Measurements from ENCODE around the gene CYB561.

Gene CYB561

DNA sequence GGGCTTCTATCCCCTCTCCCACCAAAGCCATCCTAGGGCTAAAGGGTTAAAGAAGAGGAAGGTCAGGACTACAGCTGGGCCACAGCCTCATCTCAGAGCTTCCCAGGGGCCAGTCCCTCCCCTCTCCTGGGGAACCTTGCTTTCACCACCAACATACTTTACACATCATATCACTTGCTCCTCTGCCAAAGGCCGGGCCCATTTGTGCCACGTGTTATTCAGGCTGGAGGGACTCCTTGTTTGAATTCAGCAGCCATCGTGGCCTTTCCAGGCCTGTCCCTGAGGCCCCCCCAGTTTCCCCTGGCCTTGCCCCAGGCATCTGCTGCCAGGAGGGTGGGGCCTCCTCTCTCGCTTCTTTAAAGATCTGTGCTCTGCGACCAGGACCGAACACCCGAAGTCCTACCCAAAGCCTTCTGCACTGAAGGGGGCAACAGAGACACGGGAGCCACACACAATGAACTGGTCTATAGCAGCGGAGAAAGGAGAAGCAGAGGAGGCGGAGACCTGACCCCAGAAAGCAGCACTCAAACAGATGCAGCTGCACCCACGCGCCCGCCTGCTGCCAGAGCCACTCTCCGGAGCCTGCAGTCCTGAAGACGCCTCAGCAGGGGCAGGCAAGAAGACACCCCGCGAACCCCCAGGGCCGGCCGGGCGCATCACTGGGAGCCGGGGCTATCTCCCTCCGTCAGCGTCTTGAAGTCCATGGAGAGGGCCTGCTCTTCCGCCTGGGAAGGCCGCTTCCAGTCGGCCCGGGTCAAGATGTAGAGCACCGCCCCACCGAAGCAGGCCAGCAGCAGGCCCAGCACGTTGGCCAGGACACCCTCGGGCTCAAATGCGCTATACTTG, 12.1 kb downstream of the CYB561 start:
- no peak for DNase-seq (ENCODE audit: low spot score)

DNA sequence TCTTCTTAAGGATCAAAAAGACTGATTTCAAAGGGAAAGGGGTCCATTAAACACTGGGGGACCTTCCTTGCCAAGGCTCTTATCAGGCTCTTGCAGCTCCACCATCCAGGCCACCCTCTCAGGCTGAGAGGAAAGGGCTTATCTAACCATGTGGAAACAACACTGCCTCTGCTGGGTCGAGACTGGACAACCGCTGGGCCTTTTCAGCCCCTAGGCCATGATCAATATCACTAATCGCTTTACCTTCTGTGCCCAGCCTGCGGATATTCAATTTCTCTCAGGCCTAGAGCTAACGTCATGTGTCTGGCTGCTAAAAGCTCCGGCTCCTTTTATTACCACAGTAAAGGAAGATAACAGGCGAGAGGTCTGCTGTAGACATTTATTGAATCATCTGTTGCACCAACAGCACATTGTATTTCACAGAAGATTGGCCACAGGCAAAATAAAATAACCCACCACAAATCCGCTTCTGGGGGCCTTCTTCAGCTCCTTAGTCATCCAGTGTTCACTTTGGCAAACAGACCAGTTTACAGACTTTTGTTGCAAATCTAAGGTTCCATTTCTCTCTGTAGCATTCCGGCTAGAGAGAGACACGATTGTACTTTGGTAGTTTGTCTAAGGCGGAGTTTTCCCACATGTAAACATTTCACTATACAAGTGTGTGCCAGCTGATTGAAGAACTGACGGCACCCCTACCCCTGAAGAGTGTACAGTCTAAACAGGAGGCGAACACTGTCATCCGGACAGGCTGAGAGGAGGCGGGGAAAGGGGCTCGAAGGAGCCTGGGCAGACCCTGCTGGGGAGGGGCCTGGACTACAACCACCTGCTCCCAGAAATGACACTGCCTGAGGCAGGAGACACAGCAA, 13.9 kb downstream of the CYB561 start:
- no peak for DNase-seq (ENCODE audit: low spot score)

DNA sequence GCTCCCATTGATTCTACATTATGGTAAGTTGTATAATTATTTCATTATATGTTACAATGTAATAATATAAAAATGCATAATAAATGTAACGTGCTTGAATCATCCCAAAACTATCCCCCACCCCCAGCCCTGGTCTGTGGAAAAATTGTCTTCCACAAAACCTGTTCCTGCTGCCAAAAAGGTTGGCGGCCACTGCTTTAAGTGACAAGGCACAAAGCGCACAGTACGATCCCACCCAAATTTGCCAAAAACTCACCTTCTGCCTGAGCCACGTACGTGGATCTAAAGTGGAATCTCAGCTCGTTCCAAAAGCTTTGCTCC, 14.5 kb downstream of the CYB561 start:
- no peak for DNase-seq (ENCODE audit: low spot score)

DNA sequence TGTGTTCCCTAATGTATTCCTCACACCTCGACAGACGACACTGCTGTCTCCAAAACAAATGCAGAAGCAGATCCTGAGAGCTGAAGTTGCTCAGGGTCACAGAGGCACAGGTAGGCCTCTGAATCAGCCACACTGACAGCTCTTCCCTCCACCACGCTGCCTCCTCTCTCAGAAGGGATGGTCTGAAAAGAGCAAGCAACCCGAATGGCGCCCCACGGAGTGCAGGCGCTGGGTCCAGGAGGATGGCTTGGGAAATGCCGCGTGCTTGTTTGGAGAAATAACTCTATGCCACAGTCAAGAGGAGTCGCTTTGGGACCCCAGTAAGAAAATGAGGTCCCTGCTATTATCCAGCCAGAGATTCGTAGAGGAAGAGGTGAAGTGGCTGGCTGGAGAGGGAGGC, 15.9 kb downstream of the CYB561 start:
- no peak for DNase-seq (ENCODE audit: low spot score)

GRCh38 chr17:63429766-63430165, 16.3 kb downstream of the CYB561 start:
- DNase-seq (ENCODE audit: low spot score), result no peak

DNA sequence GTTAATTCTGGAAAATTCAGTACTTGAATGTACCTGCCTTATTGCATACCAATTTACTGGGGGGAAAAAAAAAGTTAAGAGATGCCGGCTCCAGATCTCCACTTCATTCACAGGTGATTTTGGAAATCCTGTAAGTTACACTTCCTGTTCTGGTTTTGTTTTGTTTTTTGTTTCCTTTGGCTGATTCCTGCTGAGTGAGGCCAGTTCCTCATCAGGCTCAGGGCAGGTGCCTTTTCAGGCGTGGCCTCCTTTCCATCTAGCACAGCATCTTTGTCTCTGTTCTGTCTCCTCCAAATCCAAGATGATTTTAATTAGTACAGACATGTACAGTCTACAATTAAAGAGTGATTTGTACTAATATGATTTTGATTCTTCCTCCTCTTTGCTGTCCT, 19.2 kb downstream of the CYB561 start:
- DNase-seq (ENCODE audit: low spot score), result no peak

GRCh38 chr17:63426041-63426916, 19.8 kb downstream of the CYB561 start:
- DNase-seq (ENCODE audit: low spot score), result no peak

- peak; percentile 74 for DNase-seq (ENCODE audit: low spot score)
Measured at GRCh38 chr17:63425483-63425882, 20.6 kb downstream of the CYB561 start.

DNA sequence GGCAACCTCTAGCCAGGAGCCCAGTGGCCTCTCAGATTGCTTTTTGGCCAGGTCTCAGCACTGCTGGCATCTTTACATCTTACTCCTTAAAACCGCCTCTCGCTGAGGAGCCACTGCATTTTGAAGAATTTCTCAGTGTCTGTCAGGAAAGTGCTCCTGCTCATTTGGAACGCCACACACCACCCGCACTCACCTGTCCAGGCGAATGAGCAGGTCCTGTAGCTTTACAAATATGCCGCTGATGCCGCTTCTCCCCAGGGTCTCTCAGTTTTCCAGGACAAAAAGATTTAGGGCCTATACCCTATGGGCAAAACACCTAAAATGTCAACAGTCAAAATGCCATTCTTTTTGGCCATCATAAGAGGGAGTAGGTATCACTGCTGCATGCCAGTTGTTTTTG, 22.1 kb downstream of the CYB561 start:
- DNase-seq (ENCODE audit: low spot score), result no peak

DNA sequence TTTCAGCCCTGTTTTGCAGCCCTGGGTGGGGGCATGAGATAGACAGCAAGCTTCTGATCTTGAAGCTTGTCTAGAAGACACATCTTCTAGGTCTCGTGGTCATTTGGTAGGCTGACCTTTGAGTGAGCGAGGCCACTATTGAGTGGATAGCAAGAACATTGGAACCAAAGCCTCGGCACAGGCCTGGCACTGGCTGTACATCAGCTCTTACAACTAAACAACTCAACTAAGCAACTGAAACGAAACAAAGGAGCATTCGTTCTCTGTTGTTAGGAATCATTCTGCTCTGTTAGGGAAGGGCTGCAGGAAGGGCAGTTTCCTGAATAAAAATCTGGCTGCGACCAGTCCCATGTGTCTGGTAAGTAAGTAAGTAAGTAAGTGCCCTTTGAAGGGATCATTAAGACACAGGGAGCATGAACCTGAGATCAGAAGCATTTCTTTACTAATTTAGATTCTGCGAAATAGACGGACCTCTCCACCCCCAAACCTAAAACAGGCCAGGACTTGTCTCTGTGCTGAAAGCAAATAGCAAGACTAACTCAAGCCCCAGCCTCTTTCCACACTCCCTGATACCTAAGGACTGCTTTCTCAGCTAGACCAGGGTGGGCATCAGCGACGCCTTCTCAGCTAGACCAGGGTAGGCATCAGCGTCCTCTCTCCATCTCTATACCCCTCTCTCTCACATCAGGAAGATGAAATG, 22.7 kb downstream of the CYB561 start:
- peak; percentile 19 for DNase-seq (ENCODE audit: low spot score)

DNA sequence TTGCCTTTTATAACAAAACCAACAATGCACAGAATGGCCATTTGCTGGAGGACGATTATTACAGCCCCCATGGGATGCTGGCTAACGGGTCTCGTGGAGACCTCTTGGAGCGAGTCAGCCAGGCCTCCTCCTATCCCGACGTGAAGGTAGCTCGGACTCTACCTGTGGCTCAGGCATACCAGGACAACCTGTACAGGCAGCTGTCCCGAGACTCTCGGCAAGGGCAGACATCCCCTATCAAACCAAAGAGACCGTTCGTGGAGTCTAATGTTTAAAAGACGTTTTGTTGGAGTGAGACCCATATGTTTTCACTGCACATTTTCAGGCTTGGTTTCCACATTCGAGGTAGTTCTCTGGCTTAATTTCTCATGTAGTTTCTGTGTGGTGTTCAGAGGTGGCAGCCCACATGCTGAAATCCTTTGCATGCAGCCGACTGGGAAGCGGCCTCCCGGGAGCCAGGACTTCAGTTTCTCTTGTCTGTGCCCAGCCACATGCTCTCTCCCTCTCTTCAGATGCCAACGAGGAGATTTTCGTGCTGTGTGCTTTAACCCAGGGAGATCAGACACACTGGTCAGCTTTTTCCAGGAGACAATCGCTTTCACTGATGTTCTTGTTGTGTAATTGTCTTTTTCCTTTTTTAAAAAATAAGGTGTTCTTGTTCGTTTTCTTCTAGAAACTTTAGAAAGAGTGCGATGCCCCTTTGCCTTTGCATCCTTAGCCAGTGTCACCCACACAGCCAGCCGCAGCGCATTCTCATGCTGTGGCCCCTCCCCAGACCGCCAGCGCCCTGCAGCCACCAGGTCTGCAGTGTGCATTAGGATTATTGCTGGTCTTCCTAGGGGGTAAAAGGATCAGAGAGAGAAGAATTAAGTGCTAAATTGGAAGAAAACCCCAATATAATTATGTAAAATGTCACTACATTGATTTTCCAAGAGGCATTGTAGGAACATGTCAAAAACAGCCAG, 24.1 kb downstream of the CYB561 start:
- no peak for DNase-seq (ENCODE audit: low spot score)

DNA sequence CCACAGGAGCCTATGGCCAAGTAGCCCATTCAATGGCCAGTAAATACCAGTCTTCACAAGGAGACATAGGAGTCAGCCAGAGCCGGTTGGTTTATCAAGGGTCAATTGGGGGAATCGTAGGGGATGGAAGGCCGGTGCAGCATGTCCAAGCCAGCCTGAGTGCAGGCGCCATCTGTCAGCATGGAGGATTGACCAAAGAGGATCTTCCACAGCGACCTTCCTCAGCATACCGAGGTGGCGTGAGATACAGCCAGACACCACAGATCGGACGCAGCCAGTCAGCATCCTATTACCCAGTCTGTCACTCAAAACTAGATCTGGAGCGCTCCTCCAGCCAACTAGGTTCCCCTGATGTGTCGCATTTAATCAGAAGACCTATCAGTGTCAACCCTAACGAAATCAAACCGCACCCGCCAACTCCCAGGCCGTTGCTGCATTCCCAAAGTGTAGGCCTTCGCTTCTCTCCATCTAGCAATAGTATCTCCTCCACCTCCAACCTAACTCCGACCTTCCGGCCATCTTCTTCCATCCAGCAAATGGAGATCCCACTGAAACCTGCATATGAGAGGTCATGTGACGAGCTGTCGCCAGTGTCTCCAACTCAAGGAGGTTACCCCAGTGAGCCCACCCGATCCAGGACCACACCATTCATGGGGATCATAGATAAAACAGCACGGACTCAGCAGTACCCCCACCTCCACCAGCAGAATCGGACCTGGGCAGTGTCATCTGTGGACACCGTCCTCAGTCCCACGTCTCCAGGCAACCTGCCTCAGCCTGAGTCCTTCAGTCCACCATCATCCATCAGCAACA, 25.0 kb downstream of the CYB561 start:
- no peak for DNase-seq (ENCODE audit: low spot score)

DNA sequence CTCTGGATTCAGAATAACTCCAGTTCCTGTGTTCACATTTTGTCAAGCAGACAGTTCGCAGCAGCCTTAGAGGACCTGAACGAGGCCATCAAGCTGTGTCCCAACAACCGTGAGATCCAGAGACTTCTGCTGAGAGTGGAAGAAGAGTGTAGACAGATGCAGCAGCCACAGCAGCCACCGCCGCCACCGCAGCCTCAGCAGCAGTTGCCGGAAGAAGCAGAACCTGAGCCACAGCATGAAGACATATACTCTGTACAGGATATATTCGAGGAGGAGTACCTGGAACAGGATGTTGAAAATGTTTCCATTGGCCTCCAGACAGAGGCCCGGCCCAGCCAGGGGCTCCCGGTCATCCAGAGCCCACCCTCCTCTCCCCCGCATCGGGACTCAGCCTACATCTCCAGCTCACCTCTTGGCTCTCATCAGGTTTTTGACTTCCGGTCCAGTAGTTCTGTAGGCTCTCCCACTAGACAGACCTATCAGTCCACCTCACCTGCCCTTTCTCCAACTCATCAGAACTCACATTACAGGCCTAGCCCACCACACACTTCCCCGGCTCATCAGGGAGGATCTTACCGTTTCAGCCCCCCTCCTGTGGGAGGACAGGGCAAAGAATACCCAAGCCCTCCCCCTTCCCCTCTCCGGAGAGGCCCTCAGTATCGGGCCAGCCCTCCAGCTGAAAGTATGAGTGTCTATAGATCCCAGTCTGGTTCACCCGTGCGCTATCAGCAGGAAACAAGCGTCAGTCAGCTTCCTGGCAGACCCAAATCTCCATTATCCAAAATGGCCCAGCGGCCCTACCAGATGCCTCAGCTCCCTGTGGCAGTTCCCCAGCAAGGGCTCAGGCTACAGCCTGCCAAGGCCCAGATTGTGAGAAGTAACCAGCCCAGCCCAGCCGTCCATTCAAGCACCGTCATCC, 25.9 kb downstream of the CYB561 start:
- DNase-seq (ENCODE audit: low spot score), result no peak

DNA sequence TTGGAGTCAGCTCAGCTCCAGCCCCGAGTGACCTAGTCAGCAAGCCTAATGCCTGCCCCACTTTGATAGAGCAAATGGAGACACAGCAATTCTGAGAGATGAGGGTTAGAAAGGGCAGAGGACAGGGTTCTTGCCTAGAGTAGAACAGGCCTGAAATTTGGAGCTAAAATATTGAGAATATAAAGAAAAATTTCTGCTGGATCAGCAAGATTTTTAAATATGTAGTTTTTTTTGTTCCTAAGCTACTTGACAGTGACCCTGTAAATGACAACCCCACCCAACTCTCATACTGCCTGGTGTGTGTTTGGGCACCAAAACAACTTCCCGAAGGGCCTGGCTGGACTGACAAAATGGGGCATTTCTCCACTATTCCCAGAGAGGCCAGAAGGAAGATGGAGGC, 26.7 kb downstream of the CYB561 start:
- DNase-seq (ENCODE audit: low spot score), result no peak

- DNase-seq (ENCODE audit: low spot score), result no peak
Measured at GRCh38 chr17:63418540-63418939, 27.6 kb downstream of the CYB561 start.

- no peak for DNase-seq (ENCODE audit: low spot score)
Measured at GRCh38 chr17:63414222-63414621, 31.9 kb downstream of the CYB561 start.

GRCh38 chr17:63413128-63413527, 33.0 kb downstream of the CYB561 start:
- no peak for DNase-seq (ENCODE audit: low spot score)

- DNase-seq (ENCODE audit: low spot score), result no peak
Measured at GRCh38 chr17:63412234-63412633, 33.9 kb downstream of the CYB561 start.

All from globus pallidus (tissue), 1 donor.